SK-N-SH (cell line): ENCODE results near the gene ATR. TPM values are rescaled to one million over a fixed set of nuclear protein-coding genes. Genes with fewer than 3 reads are reported as not detected.

ENCODE experiments used
- CTCF ChIA-PET: fragments of 300-600, 350-600 bp; formaldehyde crosslinking; extraction: SDS; loops from one replicate; lab custom pipeline; 2021; lab: Yijun Ruan, JAX
- POLR2A ChIA-PET: fragments of 350-600 bp; sonication (Branson Sonifier 250); formaldehyde crosslinking; extraction: SDS; loops from one replicate; lab custom pipeline; 2020; ENCODE audit warnings: antibody characterized with exemption, inconsistent platforms; lab: Yijun Ruan, JAX
- DNase-seq: peaks from one replicate; pipeline ENCODE4 v3.0.0; 2012
- H2AFZ ChIP-seq: fragments of 200-600 bp; sonication (generic); 2 replicates; pipeline ENCODE4 v1.8.1; 2016; ENCODE audit warnings: antibody characterized with exemption, mild to moderate bottlenecking, low read depth
- H3F3A ChIP-seq: fragments of 200-600 bp; sonication (generic); replicated peaks from 2 replicates; pipeline ENCODE3; 2016; ENCODE audit warnings: antibody characterized with exemption, mild to moderate bottlenecking; ENCODE audit not compliant: insufficient read depth
- H3K27ac ChIP-seq, 2 experiments: fragments of 200-500 bp in 1 of 2; fragments of 200-600 bp in 1 of 2; sonication (Bioruptor generic) in 1 of 2; sonication (generic), shearing (Covaris generic) in 1 of 2; 2 replicates each; pipeline versions ENCODE4 v1.5.1 to v1.6.1; 2014 to 2016; ENCODE audit warnings: low read depth in 2 of 2, inconsistent platforms in 1 of 2, low read length in 1 of 2, mild to moderate bottlenecking in 1 of 2, mixed read lengths in 1 of 2
- H3K27me3 ChIP-seq: fragments of 200-600 bp; sonication (generic), shearing (Covaris generic); 2 replicates; pipeline ENCODE4 v1.6.1; 2016; ENCODE audit warnings: mixed run types; ENCODE audit not compliant: insufficient read depth
- H3K36me3 ChIP-seq, 2 experiments: fragments of 200-500 bp in 1 of 2; fragments of 200-600 bp in 1 of 2; sonication (Bioruptor generic) in 1 of 2; sonication (generic) in 1 of 2; replicated peaks in 1 of 2; 2 replicates each; pipeline versions ENCODE3 to v1.5.1; 2014 to 2016; ENCODE audit warnings: low read length in 1 of 2, mild to moderate bottlenecking in 1 of 2; ENCODE audit not compliant: insufficient read depth in 2 of 2, control insufficient read depth in 1 of 2
- H3K4me1 ChIP-seq, 2 experiments: fragments of 200-500 bp in 1 of 2; fragments of 200-600 bp in 1 of 2; sonication (Bioruptor generic) in 1 of 2; sonication (generic), shearing (Covaris generic) in 1 of 2; 2 replicates each; pipeline versions ENCODE4 v1.5.1 to v1.6.1; 2014 to 2016; ENCODE audit warnings: low read depth in 1 of 2, low read length in 1 of 2, mixed run types in 1 of 2; ENCODE audit not compliant: insufficient read depth in 2 of 2, control insufficient read depth in 1 of 2
- H3K4me2 ChIP-seq: fragments of 200-600 bp; sonication (generic), shearing (Covaris generic); 2 replicates; pipeline ENCODE4 v1.6.1; 2017; ENCODE audit warnings: mixed run types
- H3K4me3 ChIP-seq, 2 experiments: fragments of 200-500 bp in 1 of 2; fragments of 200-600 bp in 1 of 2; sonication (Bioruptor generic) in 1 of 2; sonication (generic), shearing (Covaris generic) in 1 of 2; 2 replicates each; pipeline versions ENCODE4 v1.5.1 to v1.8.1; 2014 to 2016; ENCODE audit warnings: low read depth in 2 of 2, inconsistent platforms in 1 of 2, low read length in 1 of 2, mild to moderate bottlenecking in 1 of 2, mixed read lengths in 1 of 2, moderate library complexity in 1 of 2
- H3K79me2 ChIP-seq: fragments of 200-600 bp; sonication (generic); 2 replicates; pipeline ENCODE4 v1.8.1; 2017; ENCODE audit warnings: mild to moderate bottlenecking; ENCODE audit not compliant: insufficient read depth
- H3K9ac ChIP-seq: fragments of 200-600 bp; sonication (generic); 2 replicates; pipeline ENCODE4 v1.6.1; 2017; ENCODE audit warnings: mixed run types
- H3K9me2 ChIP-seq: fragments of 200-600 bp; sonication (generic); 2 replicates; pipeline ENCODE4 v1.6.1; 2017; ENCODE audit warnings: mixed run types
- H3K9me3 ChIP-seq: fragments of 200-600 bp; sonication (generic); 2 replicates; pipeline ENCODE4 v1.6.1; 2017; ENCODE audit warnings: mixed run types, mild to moderate bottlenecking, moderate library complexity
- H4K20me1 ChIP-seq: fragments of 200-600 bp; sonication (generic); 2 replicates; pipeline ENCODE4 v1.6.1; 2017; ENCODE audit warnings: mild to moderate bottlenecking, mixed run types; ENCODE audit not compliant: insufficient read depth
- EP300 ChIP-seq, 2 experiments: IDR thresholded peaks; 2 replicates each; pipeline versions ENCODE4 v1.4.0 to v1.6.1; 2012; ENCODE audit warnings: borderline replicate concordance in 1 of 2, low read depth in 1 of 2, low read length in 1 of 2
- FOSL2 ChIP-seq: IDR thresholded peaks from 2 replicates; pipeline ENCODE4 v1.4.0; 2012; ENCODE audit warnings: low read depth, mild to moderate bottlenecking, moderate library complexity, borderline replicate concordance
- FOXM1 ChIP-seq: IDR thresholded peaks from 2 replicates; pipeline ENCODE4 v1.4.0; 2012; ENCODE audit warnings: low read depth, mild to moderate bottlenecking
- JUND ChIP-seq: IDR thresholded peaks from 2 replicates; pipeline ENCODE4 v1.4.0; 2012
- MEF2A ChIP-seq: IDR thresholded peaks from 2 replicates; pipeline ENCODE4 v1.4.0; 2012; ENCODE audit warnings: low read depth, borderline replicate concordance
- MXI1 ChIP-seq: IDR thresholded peaks from 2 replicates; pipeline ENCODE4 v1.6.1; 2012; ENCODE audit warnings: mild to moderate bottlenecking, low read depth, low read length, improper control_type of control experiment
- RCOR1 ChIP-seq: fragments of 150-350 bp; IDR thresholded peaks from 2 replicates; pipeline ENCODE4 v1.6.1; 2017; ENCODE audit warnings: antibody characterized with exemption, low read length
- TAF1 ChIP-seq: IDR thresholded peaks from 2 replicates; pipeline ENCODE4 v1.6.1; 2012; ENCODE audit warnings: low read depth, mild to moderate bottlenecking, low read length, moderate library complexity, borderline replicate concordance
- YY1 ChIP-seq: IDR thresholded peaks from 2 replicates; pipeline ENCODE4 v1.4.0; 2012; ENCODE audit warnings: low read depth, mild to moderate bottlenecking
- WGBS: methylation state at CpG from one replicate; pipeline ENCODE4 v1.1.6; 2017; ENCODE audit warnings: low lambda C conversion rate; 5-methylcytosine and 5-hydroxymethylcytosine counted together
- polyA plus RNA-seq, 3 experiments: library from polyadenylated mRNA; depleted of rRNA; stranded (reverse); fragments of >200 nt; gene quantifications; 2 replicates each; pipeline ENCODE4 v1.2.3, GENCODE V29; 2012
- TF ChIP-seq, protein P1 (sequence below): fragments of 200-600 bp; sonication (generic); IDR thresholded peaks from 2 replicates; pipeline ENCODE4 v1.6.1; 2017; ENCODE audit warnings: antibody characterized with exemption, mild to moderate bottlenecking, moderate library complexity
- TF ChIP-seq, protein P2 (sequence below): IDR thresholded peaks from 2 replicates; pipeline ENCODE4; 2012
- TF ChIP-seq, protein P3 (sequence below): IDR thresholded peaks from 2 replicates; pipeline ENCODE4 v1.4.0; 2012; ENCODE audit warnings: low read depth

ATR gene
- polyA plus RNA-seq, 1 of the 3 experiments (the other 2 are of a cell fraction), result 7.3 TPM

DNA sequence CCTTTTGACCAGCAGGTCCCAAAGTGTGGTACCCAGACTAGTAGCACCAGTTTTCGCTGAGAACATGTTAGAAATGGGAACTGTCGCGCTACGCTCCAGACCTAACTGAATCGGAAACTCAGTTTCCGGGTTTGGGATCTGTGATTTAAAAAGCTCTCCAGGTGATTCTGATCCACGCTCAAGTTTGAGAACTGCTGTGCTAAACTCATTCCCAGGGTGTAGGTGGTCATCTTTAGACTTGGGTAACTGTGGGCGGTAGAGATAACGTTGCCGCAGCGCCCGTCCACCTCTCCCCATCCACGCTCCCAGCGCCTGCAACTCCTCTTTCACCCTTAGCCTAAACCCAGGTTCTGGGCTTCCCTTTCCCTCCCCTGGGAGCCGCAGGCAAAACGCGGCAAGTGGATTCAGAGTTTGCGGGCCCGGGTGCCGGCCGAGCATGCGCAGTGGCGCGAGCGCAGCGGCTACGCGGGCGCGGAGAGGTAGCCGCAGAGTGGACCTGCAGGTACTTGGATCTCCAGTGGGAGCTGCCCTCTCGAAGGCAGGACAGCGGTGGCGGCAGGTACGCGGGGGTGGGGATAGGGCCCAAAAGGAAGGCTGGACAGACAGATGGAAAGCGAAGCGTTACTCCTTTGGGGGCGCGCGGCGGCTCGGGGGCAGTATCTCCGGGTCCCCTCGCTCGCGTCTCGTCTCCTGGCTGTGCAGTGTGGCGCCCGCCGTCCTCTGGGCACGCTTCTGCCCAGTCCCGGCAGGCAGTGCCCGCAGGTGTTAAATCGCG is 17.6 kb upstream of the ATR start, which contains the start of gene PLS1 (continued):
- TF ChIP-seq JUND, result peak; percentile 45; the same call in 1 of the 2 replicates
- 0 out of 2 replicates have a peak, but pooled peaks have one; percentile 30 for TF ChIP-seq RCOR1
- no peak for TF ChIP-seq MEF2A
- TF ChIP-seq, protein P1, sequence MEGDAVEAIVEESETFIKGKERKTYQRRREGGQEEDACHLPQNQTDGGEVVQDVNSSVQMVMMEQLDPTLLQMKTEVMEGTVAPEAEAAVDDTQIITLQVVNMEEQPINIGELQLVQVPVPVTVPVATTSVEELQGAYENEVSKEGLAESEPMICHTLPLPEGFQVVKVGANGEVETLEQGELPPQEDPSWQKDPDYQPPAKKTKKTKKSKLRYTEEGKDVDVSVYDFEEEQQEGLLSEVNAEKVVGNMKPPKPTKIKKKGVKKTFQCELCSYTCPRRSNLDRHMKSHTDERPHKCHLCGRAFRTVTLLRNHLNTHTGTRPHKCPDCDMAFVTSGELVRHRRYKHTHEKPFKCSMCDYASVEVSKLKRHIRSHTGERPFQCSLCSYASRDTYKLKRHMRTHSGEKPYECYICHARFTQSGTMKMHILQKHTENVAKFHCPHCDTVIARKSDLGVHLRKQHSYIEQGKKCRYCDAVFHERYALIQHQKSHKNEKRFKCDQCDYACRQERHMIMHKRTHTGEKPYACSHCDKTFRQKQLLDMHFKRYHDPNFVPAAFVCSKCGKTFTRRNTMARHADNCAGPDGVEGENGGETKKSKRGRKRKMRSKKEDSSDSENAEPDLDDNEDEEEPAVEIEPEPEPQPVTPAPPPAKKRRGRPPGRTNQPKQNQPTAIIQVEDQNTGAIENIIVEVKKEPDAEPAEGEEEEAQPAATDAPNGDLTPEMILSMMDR, result no peak
- TF ChIP-seq, protein P2, sequence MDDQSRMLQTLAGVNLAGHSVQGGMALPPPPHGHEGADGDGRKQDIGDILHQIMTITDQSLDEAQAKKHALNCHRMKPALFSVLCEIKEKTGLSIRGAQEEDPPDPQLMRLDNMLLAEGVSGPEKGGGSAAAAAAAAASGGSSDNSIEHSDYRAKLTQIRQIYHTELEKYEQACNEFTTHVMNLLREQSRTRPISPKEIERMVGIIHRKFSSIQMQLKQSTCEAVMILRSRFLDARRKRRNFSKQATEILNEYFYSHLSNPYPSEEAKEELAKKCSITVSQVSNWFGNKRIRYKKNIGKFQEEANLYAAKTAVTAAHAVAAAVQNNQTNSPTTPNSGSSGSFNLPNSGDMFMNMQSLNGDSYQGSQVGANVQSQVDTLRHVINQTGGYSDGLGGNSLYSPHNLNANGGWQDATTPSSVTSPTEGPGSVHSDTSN, result no peak
- peak; percentile 23; the same call in 1 of the 2 replicates for TF ChIP-seq MXI1
- peak; percentile 93 for TF ChIP-seq TAF1
- TF ChIP-seq FOXM1, result no peak
- TF ChIP-seq, protein P3, sequence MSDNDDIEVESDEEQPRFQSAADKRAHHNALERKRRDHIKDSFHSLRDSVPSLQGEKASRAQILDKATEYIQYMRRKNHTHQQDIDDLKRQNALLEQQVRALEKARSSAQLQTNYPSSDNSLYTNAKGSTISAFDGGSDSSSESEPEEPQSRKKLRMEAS, result peak; percentile 40; the same call in 1 of the 2 replicates

DNA sequence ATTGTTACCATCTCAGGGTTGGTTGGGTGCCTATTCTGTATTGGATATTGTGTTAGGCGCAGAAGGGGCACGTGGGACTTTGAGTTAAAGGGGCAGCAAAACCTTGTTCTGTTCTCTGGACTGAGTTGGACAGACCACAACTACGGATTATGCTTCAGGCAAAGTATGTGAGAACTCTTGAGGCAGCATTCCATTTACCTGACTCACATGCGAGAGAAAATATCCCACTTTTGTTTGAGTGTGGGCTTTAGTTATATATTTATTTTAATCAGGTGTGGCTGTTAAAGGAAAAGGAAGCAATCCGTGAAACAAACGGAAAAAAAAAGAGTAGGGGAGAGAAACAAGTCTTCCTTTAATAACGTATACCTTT is 17.0 kb upstream of the ATR start:
- ChIA-PET CTCF (interaction anchor here (1.5 kb wide), 1 partner anchor 399 kb away, joined by 4 read pairs; no protein-coding TSS in a partner anchor), POLR2A (no interaction called here)
- no peaks in the 10 kb centered on the region for H3K9me3 ChIP-seq
- TF ChIP-seq, protein P3, result peak; percentile 13; the same call in 1 of the 2 replicates
- TF ChIP-seq MXI1 (no peak), EP300 (IDR thresholded peaks at IDR 0.05; ENCODE audit: borderline replicate concordance in 1 of 2, low read depth in 1 of 2, low read length in 1 of 2) (no peak), JUND (peak; percentile 68), YY1 (no peak), FOSL2 (peak; percentile 60; the same call in 1 of the 2 replicates)
- TF ChIP-seq, protein P2, result no peak
- peak overlapping the region; percentile 73 for H3K9ac ChIP-seq
- H3K27ac ChIP-seq, result peak overlapping the region; percentile 77 to 80
- WGBS, result 16% methylated on average over 7 of the region's 7 CpGs
- H3K36me3 ChIP-seq, result no peaks in the 10 kb centered on the region
- H3K9me2 ChIP-seq, result no peaks in the 10 kb centered on the region
- peaks cover 10% of the 10 kb centered on the region for H3F3A ChIP-seq
- peak overlapping the region; percentile 84 for H3K4me2 ChIP-seq
- DNase-seq, result no peak
- H4K20me1 ChIP-seq, result no peaks in the 10 kb centered on the region
- peak overlapping the region; percentile 92 for H2AFZ ChIP-seq
- H3K4me1 ChIP-seq, result peaks cover 5 to 7% of the 10 kb centered on the region in 2 experiments; a peak in 3 of 4 replicates
- peak overlapping the region; percentile 74 to 76 for H3K4me3 ChIP-seq
- no peaks in the 10 kb centered on the region for H3K27me3 ChIP-seq
- no peaks in the 10 kb centered on the region for H3K79me2 ChIP-seq
